HepG2 (cell line): ENCODE results near the gene GPX2. TPM values are rescaled to one million over a fixed set of nuclear protein-coding genes. Genes with fewer than 3 reads are reported as not detected.

Experiments
- ATAC-seq: fragments of 200-7000 bp; cut with Tn5 transposase; 3 replicates; pipeline ENCODE4 v1.9.1; 2020; ENCODE audit warnings: mild to moderate bottlenecking, moderate library complexity
- BruUV-seq: library from RNA; stranded (reverse); fragments of 400-500 nt; replicated peaks from 2 replicates; lab custom pipeline; 2021; lab: Mats Ljungman, UMichigan
- CTCF ChIA-PET: fragments of 300-600 bp; formaldehyde crosslinking; extraction: SDS; loops from one replicate; lab custom pipeline; 2021; ENCODE audit warnings: low total read pairs, inconsistent platforms, low intra/inter-chr PET ratio; lab: Yijun Ruan, JAX
- POLR2A ChIA-PET: fragments of 350-600 bp; sonication (Branson Sonifier 250); formaldehyde crosslinking; loops from one replicate; lab custom pipeline; 2020; ENCODE audit warnings: antibody characterized with exemption, inconsistent platforms; lab: Yijun Ruan, JAX
- DNase-seq: peaks from one replicate; pipeline ENCODE4 v3.0.0-alpha.2; 2015; ENCODE audit warnings: low spot score
- FAIRE-seq: peaks from 3 replicates; lab custom pipeline; 2011; peaks lifted over from hg19 to GRCh38; lab: Jason Lieb, UNC
- H2AFZ ChIP-seq: one replicate; pipeline ENCODE4 v1.6.1; 2011; ENCODE audit warnings: low read length, inconsistent platforms
- H3K27ac ChIP-seq: fragments of 300-600 bp; 3 replicates; pipeline ENCODE4 v1.8.0; 2011; ENCODE audit warnings: mixed run types, mild to moderate bottlenecking, mixed read lengths, low read length, inconsistent platforms; ENCODE audit not compliant: insufficient read depth; ENCODE audit errors: extremely low read length
- H3K27me3 ChIP-seq, 2 experiments: fragments of 200-600 bp in 1 of 2; 2 replicates in 1 of 2; 3 replicates in 1 of 2; pipeline versions ENCODE4 v1.6.0 to v1.8.0; 2011; ENCODE audit warnings: low read length in 2 of 2, mild to moderate bottlenecking in 2 of 2, moderate library complexity in 2 of 2, inconsistent platforms in 1 of 2; ENCODE audit not compliant: insufficient read depth in 2 of 2, control insufficient read depth in 1 of 2
- H3K36me3 ChIP-seq, 2 experiments: fragments of 200-600 bp in 1 of 2; replicated peaks in 1 of 2; 2 replicates in 1 of 2; 3 replicates in 1 of 2; pipeline versions ENCODE4 v1.5.1 to v1.8.0; 2011; ENCODE audit warnings: low read length in 2 of 2, inconsistent platforms in 1 of 2; ENCODE audit not compliant: insufficient read depth in 2 of 2, control insufficient read depth in 1 of 2
- H3K4me1 ChIP-seq: 2 replicates; pipeline ENCODE4 v1.5.1; 2012; ENCODE audit warnings: low read length, inconsistent platforms; ENCODE audit not compliant: insufficient read depth
- H3K4me2 ChIP-seq: 2 replicates; pipeline ENCODE4 v1.6.0; 2011; ENCODE audit warnings: low read depth, low read length, inconsistent platforms
- H3K4me3 ChIP-seq, 3 experiments: fragments of 200-600 bp in 1 of 3; sonication (generic), shearing (Covaris generic) in 1 of 3; replicated peaks in 1 of 3; 2 replicates each; pipeline ENCODE4 v1.5.1; 2011 to 2016; ENCODE audit warnings: low read length in 3 of 3, inconsistent platforms in 2 of 3, low read depth in 2 of 3, mild to moderate bottlenecking in 2 of 3, control low read depth in 1 of 3, mixed read lengths in 1 of 3; ENCODE audit not compliant: insufficient read depth in 1 of 3
- H3K79me2 ChIP-seq: one replicate; pipeline ENCODE4 v1.6.1; 2011; ENCODE audit warnings: low read length, inconsistent platforms; ENCODE audit not compliant: insufficient read depth
- H3K9ac ChIP-seq: 2 replicates; pipeline ENCODE4 v1.6.0; 2011; ENCODE audit warnings: mild to moderate bottlenecking, low read depth, low read length, inconsistent platforms; ENCODE audit not compliant: insufficient read depth
- H3K9me3 ChIP-seq: 2 replicates; pipeline ENCODE4 v1.5.1; 2012; ENCODE audit warnings: mild to moderate bottlenecking, low read length
- H4K20me1 ChIP-seq: 2 replicates; pipeline ENCODE4 v1.6.0; 2011; ENCODE audit warnings: inconsistent platforms, mild to moderate bottlenecking, low read length, moderate library complexity; ENCODE audit not compliant: insufficient read depth
- MAFF ChIP-seq: IDR thresholded peaks from 2 replicates; pipeline ENCODE4 v1.6.1; 2011; ENCODE audit warnings: low read depth, low read length, improper control_type of control experiment
- MAFK ChIP-seq, 2 experiments: IDR thresholded peaks in 1 of 2; conservative IDR thresholded peaks in 1 of 2; 2 replicates each; pipeline ENCODE4 v1.6.1; 2011; ENCODE audit warnings: improper control_type of control experiment in 2 of 2, low read length in 2 of 2
- RBFOX2 ChIP-seq: fragments of 200-400 bp; formaldehyde crosslinking; IDR thresholded peaks from 2 replicates; pipeline ENCODE4 v1.6.1; 2017; ENCODE audit warnings: low read depth, mild to moderate bottlenecking, low read length
- STAT5B ChIP-seq: sonication (generic); formaldehyde crosslinking; IDR thresholded peaks from 2 replicates; pipeline ENCODE4 v1.4.0; 2020; ENCODE audit warnings: missing genetic modification reagents
- ZNF530 ChIP-seq: sonication (generic); formaldehyde crosslinking; IDR thresholded peaks from 2 replicates; pipeline ENCODE4 v1.5.0; 2020; ENCODE audit warnings: low read depth, mild to moderate bottlenecking, missing genetic modification reagents
- WGBS: methylation state at CpG from one replicate; pipeline ENCODE4 v1.1.6; 2017; ENCODE audit warnings: low lambda C conversion rate; 5-methylcytosine and 5-hydroxymethylcytosine counted together
- in situ Hi-C: cut with HindIII; loops from 2 replicates; pipeline ENCODE4 v1.10.0; 2017; ENCODE audit warnings: low pct_unique_long_range_greater_than_20kb; ENCODE audit not compliant: extremely low pct_ligation_motif_present
- intact Hi-C: fragments of 100-400 bp; cut with micrococcal nuclease; formaldehyde crosslinking; loops from one replicate; pipeline ENCODE4 v1.10.0; 2022; ENCODE audit not compliant: unreplicated experiment
- polyA plus RNA-seq, 8 experiments: library from polyadenylated mRNA; depleted of rRNA in 3 of 8; stranded (reverse) in 7 of 8; unstranded in 1 of 8; fragments of >200 nt; fragmentation: Illumina TruSeq in 4 of 8; extraction: Trizol in 4 of 8; gene quantifications; 2 replicates each; pipeline versions ENCODE4 v1.2.1 to v1.2.3, GENCODE V29; 2011 to 2016; ENCODE audit warnings: low read depth in 4 of 8, missing spikeins in 1 of 8, mixed read lengths in 1 of 8; ENCODE audit not compliant: insufficient read depth in 1 of 8
- total RNA-seq, 5 experiments: library from RNA; depleted of rRNA; stranded (reverse); fragments of >200 nt; fragmentation: Illumina TruSeq; extraction: Trizol; gene quantifications; 2 replicates each; pipeline ENCODE4 v1.2.3, GENCODE V29; 2016; ENCODE audit warnings: low read depth in 1 of 5

Gene GPX2
- total and polyA plus RNA-seq, 2 of the 13 experiments (the other 11 are each of a cell fraction or from before 2014, with no cell fraction given) = 526 to 674 TPM

- POLR2A ChIA-PET = interaction anchor here (1.2 kb wide), 1 partner anchor 13 kb away, joined by 4 read pairs; no protein-coding TSS in a partner anchor
- 0 out of 2 replicates have a peak, but pooled peaks cover 3% of the 10 kb centered on the region for H4K20me1 ChIP-seq
- FAIRE-seq = no peak
- H3K4me2 ChIP-seq = no peak overlapping the region
- TF ChIP-seq MAFK (conservative IDR thresholded peaks at IDR 0.05 in 1 of 2, IDR thresholded peaks at IDR 0.05 in 1 of 2; ENCODE audit: low read length in 2 of 2) (0 out of 4 replicates have a peak, but pooled peaks have one; percentile 6 to 28), STAT5B (CRISPR knock-in tag) (no peak), MAFF (0 out of 2 replicates have a peak, but pooled peaks have one; percentile 8)
- in situ Hi-C loops (no loop called here), intact Hi-C loops (no loop called here)
- H3K36me3 ChIP-seq = peaks cover 0 to 5% of the 10 kb centered on the region in 2 experiments; a peak in 2 of 5 replicates
- H2AFZ ChIP-seq = no peak overlapping the region
- no peak overlapping the region for H3K4me3 ChIP-seq
- H3K9ac ChIP-seq = no peak overlapping the region
- no peaks in the 10 kb centered on the region; a peak in 1 of 5 replicates for H3K27me3 ChIP-seq
- peaks cover 29% of the 10 kb centered on the region for H3K79me2 ChIP-seq
- H3K9me3 ChIP-seq = no peaks in the 10 kb centered on the region
- no TSS peak for BruUV-seq
- peaks cover 33% of the 10 kb centered on the region for H3K4me1 ChIP-seq
- no peak overlapping the region for H3K27ac ChIP-seq
- DNase-seq = no peak
- CTCF ChIA-PET = no interaction called here
- ATAC-seq = no peak
Measured at GRCh38 chr14:64919215-64919614, 23.3 kb downstream of the GPX2 start.

GRCh38 chr14:64918216-64918615, 24.3 kb downstream of the GPX2 start:
- intact Hi-C loops = no loop called here
- H3K27ac ChIP-seq = no peak overlapping the region
- TF ChIP-seq ZNF530 (CRISPR knock-in tag) = no peak
- TF ChIP-seq RBFOX2 = 0 out of 2 replicates have a peak, but pooled peaks have one; percentile 28
- TF ChIP-seq, all 625 proteins: peak for 1
- Histone ChIP-seq H3K9me3 (no peaks in the 10 kb centered on the region), H3K9ac (no peak overlapping the region), H3K4me2 (no peak overlapping the region), H3K36me3 (no peaks in the 10 kb centered on the region), H4K20me1 (0 out of 2 replicates have a peak, but pooled peaks cover 3% of the 10 kb centered on the region), H2AFZ (no peak overlapping the region), H3K27me3 (no peaks in the 10 kb centered on the region; a peak in 1 of 5 replicates), H3K4me1 (peaks cover 38% of the 10 kb centered on the region), H3K79me2 (peaks cover 29% of the 10 kb centered on the region), H3K4me3 (no peak overlapping the region)
- WGBS = 97% methylated on average over 4 of the region's 4 CpGs
- no TSS peak for BruUV-seq
- no peak for FAIRE-seq
- in situ Hi-C loops = no loop called here
- DNase-seq = no peak
- ATAC-seq = no peak
- CTCF ChIA-PET = no interaction called here
- POLR2A ChIA-PET = interaction anchor here (1.2 kb wide), 1 partner anchor 14 kb away, joined by 4 read pairs; no protein-coding TSS in a partner anchor
